PC-9 (cell line): ENCODE measurements around the gene NCOR2. TPM values are rescaled to one million over a fixed set of nuclear protein-coding genes. Genes with fewer than 3 reads are reported as not detected.

Source experiments
- BruUV-seq: library from RNA; stranded (reverse); fragments of 400-500 nt; replicated peaks from 2 replicates; lab custom pipeline; 2021; lab: Mats Ljungman, UMichigan
- CTCF ChIA-PET: fragments of 300-600 bp; sonication (Branson Sonifier 250); formaldehyde crosslinking; loops from one replicate; lab custom pipeline; 2022; ENCODE audit warnings: antibody characterized with exemption; lab: Charles Lee
- POLR2A ChIA-PET: fragments of 300-600 bp; sonication (Branson Sonifier 250); formaldehyde crosslinking; loops from one replicate; lab custom pipeline; 2022; ENCODE audit warnings: antibody characterized with exemption; ENCODE audit not compliant: unreplicated experiment; lab: Charles Lee
- DNase-seq, 2 experiments: peaks; one replicate each; pipeline versions ENCODE4 v3.0.0 to v3.0.0-alpha.2; 2015 to 2022; ENCODE audit warnings: mixed read lengths in 1 of 2
- H2AFZ ChIP-seq: fragments of 200-600 bp; sonication (generic); 2 replicates; pipeline ENCODE4 v1.8.1; 2017; ENCODE audit warnings: antibody characterized with exemption
- H3F3A ChIP-seq: fragments of 200-600 bp; sonication (generic); 2 replicates; pipeline ENCODE4 v1.8.1; 2017; ENCODE audit warnings: antibody characterized with exemption, mild to moderate bottlenecking, low read depth; ENCODE audit not compliant: insufficient read depth
- H3K27ac ChIP-seq: fragments of 200-600 bp; sonication (generic); 2 replicates; pipeline ENCODE4 v1.6.1; 2016; ENCODE audit warnings: mixed run types
- H3K27me3 ChIP-seq: fragments of 200-600 bp; sonication (generic); 2 replicates; pipeline ENCODE4 v1.6.1; 2016; ENCODE audit warnings: low read depth, mixed run types; ENCODE audit not compliant: insufficient read depth
- H3K36me3 ChIP-seq: fragments of 200-600 bp; sonication (generic); 2 replicates; pipeline ENCODE4 v1.6.1; 2016; ENCODE audit warnings: low read depth, mixed run types
- H3K4me1 ChIP-seq: fragments of 200-600 bp; sonication (generic); replicated peaks from 2 replicates; pipeline ENCODE4 v1.6.1; 2016; ENCODE audit warnings: mixed run types; ENCODE audit not compliant: insufficient read depth
- H3K4me2 ChIP-seq: fragments of 200-600 bp; sonication (generic); 2 replicates; pipeline ENCODE4 v1.6.1; 2017; ENCODE audit warnings: mixed run types
- H3K4me3 ChIP-seq: fragments of 200-600 bp; sonication (generic); 2 replicates; pipeline ENCODE4 v1.6.1; 2016; ENCODE audit warnings: mixed run types
- H3K79me2 ChIP-seq: fragments of 200-600 bp; sonication (generic); 2 replicates; pipeline ENCODE4 v1.6.1; 2017; ENCODE audit warnings: low read depth, mixed run types
- H3K9me2 ChIP-seq: fragments of 200-600 bp; sonication (generic); 2 replicates; pipeline ENCODE4 v1.8.1; 2017; ENCODE audit warnings: mild to moderate bottlenecking; ENCODE audit not compliant: insufficient read depth
- H3K9me3 ChIP-seq: fragments of 200-600 bp; sonication (generic); 2 replicates; pipeline ENCODE4 v1.8.1; 2016; ENCODE audit warnings: low read depth; ENCODE audit not compliant: insufficient read depth
- H4K20me1 ChIP-seq: fragments of 200-600 bp; sonication (generic); 2 replicates; pipeline ENCODE4 v1.8.1; 2017; ENCODE audit not compliant: insufficient read depth
- CTCF ChIP-seq: fragments of 200-600 bp; sonication (generic); conservative IDR thresholded peaks from 2 replicates; pipeline ENCODE4 v1.6.1; 2017; ENCODE audit warnings: mixed run types, antibody characterized with exemption, mild to moderate bottlenecking, moderate library complexity
- EZH2 ChIP-seq: fragments of 200-600 bp; sonication (generic); IDR thresholded peaks from 2 replicates; pipeline ENCODE4 v1.8.0; 2017; ENCODE audit warnings: antibody characterized with exemption, low read depth
- intact Hi-C: fragments of 100-400 bp; cut with micrococcal nuclease; formaldehyde crosslinking; loops from one replicate; pipeline ENCODE4 v1.10.0; 2022; ENCODE audit not compliant: unreplicated experiment
- total RNA-seq: library from RNA; stranded (reverse); gene quantifications from 2 replicates; pipeline ENCODE4 v1.2.3, GENCODE V29; 2021

NCOR2 gene
- total RNA-seq, 1 experiment from 2014 or later, result 319 TPM

GRCh38 chr12:124577986-124578385 is 10.6 kb upstream of the NCOR2 start:
- DNase-seq, result no peak
- Histone ChIP-seq H3K4me2 (no peak overlapping the region), H3F3A (no peaks in the 10 kb centered on the region), H3K9me2 (no peaks in the 10 kb centered on the region), H3K9me3 (0 out of 2 replicates have a peak, but pooled peaks cover 6% of the 10 kb centered on the region), H2AFZ (no peak overlapping the region), H3K4me3 (no peak overlapping the region), H3K79me2 (no peaks in the 10 kb centered on the region), H3K36me3 (no peaks in the 10 kb centered on the region), H3K27me3 (no peaks in the 10 kb centered on the region), H3K4me1 (no peaks in the 10 kb centered on the region; the same call in 1 of the 2 replicates), H3K27ac (no peak overlapping the region), H4K20me1 (no peaks in the 10 kb centered on the region)
- BruUV-seq, result no TSS peak
- CTCF ChIA-PET, result no interaction called here
- POLR2A ChIA-PET, result no interaction called here
- TF ChIP-seq CTCF (no peak), EZH2 (no peak)
- intact Hi-C loops, result no loop called here

GRCh38 chr12:124577374-124577773 is 10.0 kb upstream of the NCOR2 start:
- no peak overlapping the region for H2AFZ ChIP-seq
- H4K20me1 ChIP-seq, result no peaks in the 10 kb centered on the region
- no peaks in the 10 kb centered on the region for H3K27me3 ChIP-seq

GRCh38 chr12:124576061-124576650 is 8.7 kb upstream of the NCOR2 start:
- Histone ChIP-seq H4K20me1 (no peaks in the 10 kb centered on the region), H3K27me3 (no peaks in the 10 kb centered on the region), H3K4me1 (no peaks in the 10 kb centered on the region; the same call in 1 of the 2 replicates), H3K4me2 (no peak overlapping the region), H3K4me3 (no peak overlapping the region), H3K36me3 (no peaks in the 10 kb centered on the region), H3F3A (no peaks in the 10 kb centered on the region), H3K9me3 (0 out of 2 replicates have a peak, but pooled peaks cover 6% of the 10 kb centered on the region), H3K79me2 (no peaks in the 10 kb centered on the region), H3K27ac (no peak overlapping the region), H2AFZ (no peak overlapping the region), H3K9me2 (no peaks in the 10 kb centered on the region)
- intact Hi-C loops, result no loop called here
- TF ChIP-seq EZH2 (no peak), CTCF (no peak)
- no peak for DNase-seq
- BruUV-seq, result no TSS peak
- POLR2A ChIA-PET, result no interaction called here
- CTCF ChIA-PET, result no interaction called here

More at GRCh38 chr12:124577374-124577773, 10.0 kb upstream of the NCOR2 start:
- no peaks in the 10 kb centered on the region for H3K36me3 ChIP-seq
- H3K9me3 ChIP-seq, result 0 out of 2 replicates have a peak, but pooled peaks cover 6% of the 10 kb centered on the region
- H3K4me3 ChIP-seq, result no peak overlapping the region
- no peaks in the 10 kb centered on the region for H3F3A ChIP-seq
- H3K4me2 ChIP-seq, result no peak overlapping the region
- no peak for DNase-seq
- TF ChIP-seq EZH2 (no peak), CTCF (no peak)
- no peaks in the 10 kb centered on the region for H3K9me2 ChIP-seq
- CTCF ChIA-PET, result no interaction called here
- no peak overlapping the region for H3K27ac ChIP-seq
- intact Hi-C loops, result no loop called here
- BruUV-seq, result no TSS peak
- H3K4me1 ChIP-seq, result no peaks in the 10 kb centered on the region; the same call in 1 of the 2 replicates
- POLR2A ChIA-PET, result no interaction called here
- H3K79me2 ChIP-seq, result no peaks in the 10 kb centered on the region
